Endometrial microvascular endothelial cells (primary cell): ENCODE results near the gene PPP1R13B. TPM values are rescaled to one million over a fixed set of nuclear protein-coding genes. Genes with fewer than 3 reads are reported as not detected.
"Not testable (repeated sequence)": the region's sequence is repeated elsewhere in the genome, so short reads cannot be mapped to it uniquely, and the experiment has no call there.

Source experiments
- in situ Hi-C: cut with HindIII; loops from 2 replicates; pipeline ENCODE4 v1.10.0; 2017; ENCODE audit warnings: low sequenced_read_pairs, low pct_unique_long_range_greater_than_20kb; ENCODE audit errors: inconsistent ontology term
- total RNA-seq: library from RNA; depleted of rRNA; stranded (reverse); fragments of >200 nt; gene quantifications from one replicate; pipeline ENCODE4 v1.2.3, GENCODE V29; 2015; ENCODE audit errors: inconsistent ontology term

The PPP1R13B gene
- total RNA-seq, 1 donor from 2014 or later, result 13.1 TPM

GRCh38 chr14:103811189-103811588 is 36.2 kb downstream of the PPP1R13B start:
- in situ Hi-C loops, result no loop called here

GRCh38 chr14:103808403-103809001 is 38.9 kb downstream of the PPP1R13B start:
- in situ Hi-C loops, result no loop called here

GRCh38 chr14:103806805-103807204 is 40.6 kb downstream of the PPP1R13B start:
- in situ Hi-C loops, result no loop called here

GRCh38 chr14:103805708-103806107 is 41.7 kb downstream of the PPP1R13B start:
- in situ Hi-C loops, result no loop called here

- in situ Hi-C loops, result no loop called here
Measured at GRCh38 chr14:103803661-103804060, 43.7 kb downstream of the PPP1R13B start.

GRCh38 chr14:103802356-103802755 is 45.0 kb downstream of the PPP1R13B start:
- in situ Hi-C loops, result no loop called here

- in situ Hi-C loops, result no loop called here
Measured at GRCh38 chr14:103801459-103801858, 45.9 kb downstream of the PPP1R13B start.

GRCh38 chr14:103793192-103793591 is 54.2 kb downstream of the PPP1R13B start:
- in situ Hi-C loops, result not testable (repeated sequence)

GRCh38 chr14:103788086-103788485 is 59.3 kb downstream of the PPP1R13B start:
- in situ Hi-C loops, result no loop called here

- in situ Hi-C loops, result no loop called here
Measured at GRCh38 chr14:103782376-103782775, 65.0 kb downstream of the PPP1R13B start.

- in situ Hi-C loops, result not testable (repeated sequence)
Measured at GRCh38 chr14:103776319-103776718, 71.1 kb downstream of the PPP1R13B start.

GRCh38 chr14:103775506-103775905 is 71.9 kb downstream of the PPP1R13B start:
- in situ Hi-C loops, result no loop called here

GRCh38 chr14:103773521-103773920 is 73.9 kb downstream of the PPP1R13B start:
- in situ Hi-C loops, result no loop called here

- in situ Hi-C loops, result no loop called here
Measured at GRCh38 chr14:103772078-103772712, 75.2 kb downstream of the PPP1R13B start.

GRCh38 chr14:103770902-103771301 is 76.5 kb downstream of the PPP1R13B start:
- in situ Hi-C loops, result no loop called here

GRCh38 chr14:103770500-103770899 is 76.9 kb downstream of the PPP1R13B start:
- in situ Hi-C loops, result no loop called here

- in situ Hi-C loops, result no loop called here
Measured at GRCh38 chr14:103767336-103767894, 80.0 kb downstream of the PPP1R13B start.

GRCh38 chr14:103765526-103765925 is 81.8 kb downstream of the PPP1R13B start:
- in situ Hi-C loops, result no loop called here

GRCh38 chr14:103763730-103764488 is 83.5 kb downstream of the PPP1R13B start:
- in situ Hi-C loops, result no loop called here

GRCh38 chr14:103762541-103762940 is 84.8 kb downstream of the PPP1R13B start:
- in situ Hi-C loops, result no loop called here
